Endometrial microvascular endothelial cells (primary cell): ENCODE results near the gene OPN3. TPM values are rescaled to one million over a fixed set of nuclear protein-coding genes. Genes with fewer than 3 reads are reported as not detected.

Source experiments
- in situ Hi-C: cut with HindIII; loops from 2 replicates; pipeline ENCODE4 v1.10.0; 2017; ENCODE audit warnings: low sequenced_read_pairs, low pct_unique_long_range_greater_than_20kb; ENCODE audit errors: inconsistent ontology term
- total RNA-seq: library from RNA; depleted of rRNA; stranded (reverse); fragments of >200 nt; gene quantifications from one replicate; pipeline ENCODE4 v1.2.3, GENCODE V29; 2015; ENCODE audit errors: inconsistent ontology term

OPN3 gene
- total RNA-seq, 1 donor from 2014 or later: 32.9 TPM

- in situ Hi-C loops: no loop called here
Observed at GRCh38 chr1:241553886-241554592, 86.1 kb downstream of the OPN3 start.

- in situ Hi-C loops: no loop called here
Observed at GRCh38 chr1:241551759-241552638, 88.2 kb downstream of the OPN3 start.

GRCh38 chr1:241550318-241550717 is 89.9 kb downstream of the OPN3 start:
- in situ Hi-C loops: no loop called here

GRCh38 chr1:241548008-241548407 is 92.2 kb downstream of the OPN3 start:
- in situ Hi-C loops: no loop called here

Other genes starting within 250 kb of the OPN3 start
- gene FH, start 120.6 kb downstream of the OPN3 start, total RNA-seq: 118 TPM
- not detected for gene KMO, start 108.0 kb downstream of the OPN3 start, total RNA-seq
- gene CHML, start within 50 bp of the OPN3 start, total RNA-seq: 10.6 TPM
- not detected for gene WDR64, start 11.9 kb upstream of the OPN3 start, total RNA-seq
- 12.3 TPM for gene EXO1, start 207.8 kb upstream of the OPN3 start, total RNA-seq